HEK293 (cell line): ENCODE results near the gene CSKMT.

Experiments used
- CTCF ChIA-PET: fragments of 350-600 bp; formaldehyde crosslinking; extraction: SDS; loops from one replicate; lab custom pipeline; 2021; ENCODE audit warnings: antibody characterized with exemption; lab: Yijun Ruan, JAX
- POLR2A ChIA-PET: fragments of 300-600 bp; formaldehyde crosslinking; extraction: SDS; loops from one replicate; lab custom pipeline; 2020; ENCODE audit warnings: antibody characterized with exemption, inconsistent platforms; lab: Yijun Ruan, JAX
- H3K27ac ChIP-seq: fragments of 200-500 bp; sonication (Bioruptor generic); 2 replicates; pipeline ENCODE4 v1.5.1; 2014; ENCODE audit warnings: low read depth, low read length, control low read depth, inconsistent platforms; ENCODE audit errors: extremely low read depth
- H3K36me3 ChIP-seq, 2 experiments: fragments of 200-500 bp in 1 of 2; sonication (Bioruptor generic) in 1 of 2; 1 replicate in 1 of 2; 2 replicates in 1 of 2; pipeline ENCODE4 v1.5.1; 2014 to 2017; ENCODE audit warnings: inconsistent platforms in 2 of 2, low read length in 2 of 2; ENCODE audit not compliant: control insufficient read depth in 2 of 2, insufficient read depth in 1 of 2
- H3K4me1 ChIP-seq: fragments of 200-500 bp; sonication (Bioruptor generic); 2 replicates; pipeline ENCODE4 v1.5.1; 2014; ENCODE audit warnings: mild to moderate bottlenecking, low read length, inconsistent platforms; ENCODE audit not compliant: control insufficient read depth, insufficient read depth
- H3K4me3 ChIP-seq: 2 replicates; pipeline ENCODE4 v1.5.1; 2011; ENCODE audit warnings: low read depth, mild to moderate bottlenecking, control low read depth, low read length, moderate library complexity
- H3K9me3 ChIP-seq: fragments of 200-500 bp; sonication (Bioruptor generic); 2 replicates; pipeline ENCODE4 v1.5.1; 2014; ENCODE audit warnings: low read depth, low read length, inconsistent platforms; ENCODE audit not compliant: control insufficient read depth, insufficient read depth
- MYNN ChIP-seq: fragments of 450-650 bp; formaldehyde crosslinking; IDR thresholded peaks from 2 replicates; pipeline ENCODE4 v1.5.1; 2016; ENCODE audit warnings: missing biosample characterization, missing genetic modification characterization, borderline replicate concordance
- RBAK ChIP-seq: fragments of 450-650 bp; formaldehyde crosslinking; IDR thresholded peaks from 2 replicates; pipeline ENCODE4 v1.5.1; 2016; ENCODE audit warnings: missing biosample characterization, missing genetic modification characterization
- TRIM28 ChIP-seq: IDR thresholded peaks from 2 replicates; pipeline ENCODE4 v1.6.1; 2011; ENCODE audit warnings: low read length, control low read depth, borderline replicate concordance
- YY2 ChIP-seq: fragments of 450-650 bp; formaldehyde crosslinking; IDR thresholded peaks from 2 replicates; pipeline ENCODE4 v1.5.1; 2016; ENCODE audit warnings: missing biosample characterization, missing genetic modification characterization
- ZBTB20 ChIP-seq: fragments of 450-650 bp; formaldehyde crosslinking; IDR thresholded peaks from 2 replicates; pipeline ENCODE4 v1.5.1; 2016; ENCODE audit warnings: missing biosample characterization, missing genetic modification characterization
- ZFP69B ChIP-seq: fragments of 450-650 bp; formaldehyde crosslinking; IDR thresholded peaks from 2 replicates; pipeline ENCODE4 v1.5.1; 2016; ENCODE audit warnings: missing biosample characterization, missing genetic modification characterization
- ZNF138 ChIP-seq: fragments of 450-650 bp; formaldehyde crosslinking; IDR thresholded peaks from 2 replicates; pipeline ENCODE4 v1.5.1; 2016; ENCODE audit warnings: missing biosample characterization, missing genetic modification characterization, borderline replicate concordance
- ZNF146 ChIP-seq: fragments of 450-650 bp; formaldehyde crosslinking; IDR thresholded peaks from 2 replicates; pipeline ENCODE4 v1.5.1; 2016; ENCODE audit warnings: missing biosample characterization, missing genetic modification characterization
- ZNF175 ChIP-seq: fragments of 450-650 bp; formaldehyde crosslinking; IDR thresholded peaks from 2 replicates; pipeline ENCODE4 v1.5.1; 2016; ENCODE audit warnings: missing biosample characterization, missing genetic modification characterization
- ZNF223 ChIP-seq: fragments of 450-650 bp; formaldehyde crosslinking; IDR thresholded peaks from 2 replicates; pipeline ENCODE4 v1.5.1; 2016; ENCODE audit warnings: missing biosample characterization, missing genetic modification characterization
- ZNF324 ChIP-seq: fragments of 450-650 bp; formaldehyde crosslinking; IDR thresholded peaks from 2 replicates; pipeline ENCODE4 v1.5.1; 2016; ENCODE audit warnings: missing biosample characterization, missing genetic modification characterization
- ZNF37A ChIP-seq: fragments of 450-650 bp; IDR thresholded peaks from 2 replicates; pipeline ENCODE4 v1.5.1; 2018; ENCODE audit warnings: missing biosample characterization, missing genetic modification characterization
- ZNF404 ChIP-seq: fragments of 450-650 bp; formaldehyde crosslinking; IDR thresholded peaks from 2 replicates; pipeline ENCODE4 v1.5.1; 2017; ENCODE audit warnings: missing biosample characterization, missing genetic modification characterization
- ZNF473 ChIP-seq: fragments of 450-650 bp; formaldehyde crosslinking; IDR thresholded peaks from 2 replicates; pipeline ENCODE4 v1.5.1; 2017; ENCODE audit warnings: missing biosample characterization, missing genetic modification characterization
- ZNF529 ChIP-seq: fragments of 450-650 bp; formaldehyde crosslinking; IDR thresholded peaks from 2 replicates; pipeline ENCODE4 v1.5.1; 2017; ENCODE audit warnings: missing genetic modification characterization, missing biosample characterization; ENCODE audit not compliant: insufficient replicate concordance
- ZNF555 ChIP-seq: fragments of 450-650 bp; formaldehyde crosslinking; conservative IDR thresholded peaks from 2 replicates; pipeline ENCODE4 v1.5.1; 2017; ENCODE audit warnings: missing biosample characterization, mild to moderate bottlenecking, missing genetic modification characterization, inconsistent platforms
- ZNF558 ChIP-seq: fragments of 450-650 bp; formaldehyde crosslinking; IDR thresholded peaks from 2 replicates; pipeline ENCODE4 v1.5.1; 2016; ENCODE audit warnings: missing biosample characterization, missing genetic modification characterization
- ZNF571 ChIP-seq: fragments of 450-650 bp; formaldehyde crosslinking; IDR thresholded peaks from 2 replicates; pipeline ENCODE4 v1.5.0; 2017; ENCODE audit warnings: missing biosample characterization, missing genetic modification characterization
- ZNF600 ChIP-seq: fragments of 450-650 bp; formaldehyde crosslinking; IDR thresholded peaks from 2 replicates; pipeline ENCODE4 v1.5.1; 2016; ENCODE audit warnings: missing biosample characterization, missing genetic modification characterization
- ZNF624 ChIP-seq: fragments of 450-650 bp; formaldehyde crosslinking; IDR thresholded peaks from 2 replicates; pipeline ENCODE4 v1.5.1; 2017; ENCODE audit warnings: missing biosample characterization, missing genetic modification characterization
- ZNF660 ChIP-seq: fragments of 450-650 bp; IDR thresholded peaks from 2 replicates; pipeline ENCODE4 v1.5.1; 2018; ENCODE audit warnings: missing biosample characterization, mild to moderate bottlenecking, missing genetic modification characterization
- ZNF747 ChIP-seq: fragments of 450-650 bp; formaldehyde crosslinking; IDR thresholded peaks from 2 replicates; pipeline ENCODE4 v1.5.1; 2016; ENCODE audit warnings: missing biosample characterization, missing genetic modification characterization
- ZNF830 ChIP-seq: fragments of 450-650 bp; IDR thresholded peaks from 2 replicates; pipeline ENCODE4 v1.5.0; 2018; ENCODE audit warnings: missing biosample characterization, missing genetic modification characterization, low read depth, mild to moderate bottlenecking, moderate library complexity
- ZNF843 ChIP-seq: fragments of 450-650 bp; formaldehyde crosslinking; IDR thresholded peaks from 2 replicates; pipeline ENCODE4 v1.5.1; 2016; ENCODE audit warnings: missing biosample characterization, missing genetic modification characterization
- TF ChIP-seq, protein P1 (sequence below): fragments of 450-650 bp; IDR thresholded peaks from 2 replicates; pipeline ENCODE4 v1.5.1; 2018; ENCODE audit warnings: missing biosample characterization, missing genetic modification characterization
- TF ChIP-seq, protein P2 (sequence below): fragments of 450-650 bp; formaldehyde crosslinking; IDR thresholded peaks from 2 replicates; pipeline ENCODE4 v1.5.1; 2016; ENCODE audit warnings: missing biosample characterization, missing genetic modification characterization
- TF ChIP-seq, protein P3 (sequence below): fragments of 450-650 bp; formaldehyde crosslinking; IDR thresholded peaks from 2 replicates; pipeline ENCODE4 v1.5.1; 2016; ENCODE audit warnings: missing biosample characterization, missing genetic modification characterization

The CSKMT gene

DNA sequence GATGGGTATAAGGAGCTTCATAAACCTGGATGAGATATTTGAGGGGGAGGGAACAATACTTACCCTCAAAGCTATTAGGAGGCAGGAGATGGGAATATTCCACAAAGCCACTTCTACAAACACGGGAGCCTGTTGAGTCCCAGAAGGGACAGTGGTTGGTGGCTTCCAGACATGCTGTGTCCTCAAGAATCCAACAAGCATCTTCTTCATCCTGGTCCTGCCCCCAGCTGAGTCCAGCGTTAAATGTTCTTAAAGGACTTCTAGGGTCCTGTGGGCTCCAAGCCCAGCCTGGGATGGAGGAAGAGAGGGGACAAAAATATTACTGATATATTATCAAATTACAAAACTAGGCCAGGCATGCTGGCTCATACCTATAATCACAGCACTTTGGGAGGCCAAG is 2.3 kb downstream of the CSKMT start:
- no peaks in the 10 kb centered on the region for H3K4me1 ChIP-seq
- CTCF ChIA-PET, result interaction anchor here (1.2 kb wide), 1 partner anchor 14 kb away, joined by 5 read pairs; no protein-coding TSS in a partner anchor

DNA sequence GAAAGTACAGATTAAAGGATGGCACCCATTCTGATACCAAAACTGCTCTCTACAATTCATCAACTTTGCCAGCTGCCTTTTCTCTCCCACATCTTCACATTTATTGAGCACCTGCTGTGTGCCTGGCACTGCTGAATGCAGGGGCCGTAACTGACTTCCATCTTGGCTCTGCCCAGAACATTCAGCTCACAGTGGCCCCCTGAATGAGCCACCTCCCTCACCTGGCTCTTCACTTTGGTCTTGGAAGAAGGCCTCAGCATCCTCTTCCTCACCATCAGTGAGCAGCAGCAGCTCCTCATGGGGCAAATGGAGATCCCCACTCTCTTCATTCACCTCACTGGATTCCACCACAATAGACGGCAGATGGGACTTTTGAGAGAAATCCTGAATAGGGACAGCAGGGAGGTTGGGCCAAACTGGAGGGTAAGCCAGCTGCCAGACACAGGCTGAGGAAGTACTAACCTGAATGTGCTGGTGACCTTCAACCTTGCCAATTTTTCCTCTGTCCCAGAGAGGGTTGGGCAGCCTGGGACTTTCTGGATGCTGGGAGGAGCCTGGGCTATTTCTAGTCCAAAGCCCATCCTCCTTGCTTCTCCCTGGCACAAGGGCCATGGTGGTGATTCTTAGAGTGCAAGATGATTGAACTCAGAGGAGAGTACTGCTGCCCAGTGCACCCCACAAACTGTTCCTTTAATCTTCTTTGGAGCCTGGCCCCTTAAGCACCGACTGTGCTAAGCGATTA is 4.5 kb downstream of the CSKMT start:
- TF ChIP-seq, protein P1, sequence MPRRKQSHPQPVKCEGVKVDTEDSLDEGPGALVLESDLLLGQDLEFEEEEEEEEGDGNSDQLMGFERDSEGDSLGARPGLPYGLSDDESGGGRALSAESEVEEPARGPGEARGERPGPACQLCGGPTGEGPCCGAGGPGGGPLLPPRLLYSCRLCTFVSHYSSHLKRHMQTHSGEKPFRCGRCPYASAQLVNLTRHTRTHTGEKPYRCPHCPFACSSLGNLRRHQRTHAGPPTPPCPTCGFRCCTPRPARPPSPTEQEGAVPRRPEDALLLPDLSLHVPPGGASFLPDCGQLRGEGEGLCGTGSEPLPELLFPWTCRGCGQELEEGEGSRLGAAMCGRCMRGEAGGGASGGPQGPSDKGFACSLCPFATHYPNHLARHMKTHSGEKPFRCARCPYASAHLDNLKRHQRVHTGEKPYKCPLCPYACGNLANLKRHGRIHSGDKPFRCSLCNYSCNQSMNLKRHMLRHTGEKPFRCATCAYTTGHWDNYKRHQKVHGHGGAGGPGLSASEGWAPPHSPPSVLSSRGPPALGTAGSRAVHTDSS (tag by site-specific recombination), result peak; percentile 60
- no peak for TF ChIP-seq ZNF660 (tag by site-specific recombination)
- Histone ChIP-seq H3K36me3 (peaks cover 3 to 45% of the 10 kb centered on the region in 2 experiments; a peak in 2 of 3 replicates), H3K27ac (no peak overlapping the region), H3K4me3 (no peak overlapping the region), H3K9me3 (no peaks in the 10 kb centered on the region), H3K4me1 (no peaks in the 10 kb centered on the region)
- ChIA-PET POLR2A (interaction anchor here (0.5 to 4.6 kb wide), 6 partner anchors 23 to 1067 kb away, joined by 3 to 59 read pairs (median 4); partner anchors contain the start of genes GANAB and STX5), CTCF (interaction anchor here (0.8 to 1.1 kb wide), 2 partner anchors 11 to 25 kb away, joined by 4 read pairs; no protein-coding TSS in a partner anchor)

More for the DNA sequence above, 2.3 kb downstream of the CSKMT start:
- no peak for TF ChIP-seq ZNF404 (tag by site-specific recombination)
- no peak for TF ChIP-seq YY2 (tag by site-specific recombination)
- no peak for TF ChIP-seq ZNF747
- TF ChIP-seq ZNF175 (tag by site-specific recombination), result no peak
- no peak for TF ChIP-seq RBAK (tag by site-specific recombination)
- TF ChIP-seq ZNF555, result no peak
- TF ChIP-seq, protein P2, sequence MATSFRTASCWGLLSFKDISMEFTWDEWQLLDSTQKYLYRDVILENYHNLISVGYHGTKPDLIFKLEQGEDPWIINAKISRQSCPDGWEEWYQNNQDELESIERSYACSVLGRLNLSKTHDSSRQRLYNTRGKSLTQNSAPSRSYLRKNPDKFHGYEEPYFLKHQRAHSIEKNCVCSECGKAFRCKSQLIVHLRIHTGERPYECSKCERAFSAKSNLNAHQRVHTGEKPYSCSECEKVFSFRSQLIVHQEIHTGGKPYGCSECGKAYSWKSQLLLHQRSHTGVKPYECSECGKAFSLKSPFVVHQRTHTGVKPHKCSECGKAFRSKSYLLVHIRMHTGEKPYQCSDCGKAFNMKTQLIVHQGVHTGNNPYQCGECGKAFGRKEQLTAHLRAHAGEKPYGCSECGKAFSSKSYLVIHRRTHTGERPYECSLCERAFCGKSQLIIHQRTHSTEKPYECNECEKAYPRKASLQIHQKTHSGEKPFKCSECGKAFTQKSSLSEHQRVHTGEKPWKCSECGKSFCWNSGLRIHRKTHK (tag by site-specific recombination), result no peak
- TF ChIP-seq TRIM28, result no peak
- TF ChIP-seq ZNF830 (tag by site-specific recombination), result no peak
- no peak for TF ChIP-seq ZNF324 (tag by site-specific recombination)
- no peak for TF ChIP-seq ZNF37A (tag by site-specific recombination)
- H3K36me3 ChIP-seq, result peaks cover 0 to 38% of the 10 kb centered on the region in 2 experiments; a peak in 2 of 3 replicates
- H3K27ac ChIP-seq, result no peak overlapping the region
- no peaks in the 10 kb centered on the region for H3K9me3 ChIP-seq
- POLR2A ChIA-PET, result interaction anchor here (0.5 to 2.0 kb wide), 13 partner anchors 8 to 112 kb away, joined by 3 to 8 read pairs (median 5); partner anchors contain the start of genes B3GAT3, EEF1G, GANAB and INTS5
- H3K4me3 ChIP-seq, result no peak overlapping the region

DNA sequence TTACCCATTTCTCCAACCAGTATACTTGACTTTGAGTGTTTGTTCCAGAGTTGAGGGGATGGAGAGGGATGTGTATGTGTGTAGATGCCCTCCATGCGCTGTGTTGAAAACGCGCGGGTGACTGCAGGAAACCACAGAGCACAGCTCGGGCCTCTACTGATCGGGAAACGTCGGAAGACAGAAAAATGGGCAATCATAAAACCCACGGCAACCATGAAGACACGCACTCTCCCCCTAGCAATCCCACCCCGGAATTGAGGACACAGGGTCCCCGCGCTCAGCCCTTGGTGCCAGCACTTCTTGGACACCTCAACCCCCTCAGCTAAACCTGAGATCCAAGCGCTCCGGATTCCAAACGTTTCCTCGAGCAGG is 6.1 kb downstream of the CSKMT start:
- Histone ChIP-seq H3K4me1 (no peaks in the 10 kb centered on the region), H3K4me3 (peak overlapping the region; percentile 84), H3K27ac (peak overlapping the region; percentile 65), H3K36me3 (peaks cover 3 to 46% of the 10 kb centered on the region in 2 experiments; a peak in 2 of 3 replicates), H3K9me3 (no peaks in the 10 kb centered on the region)
- CTCF ChIA-PET, result interaction anchor here (1.2 to 2.4 kb wide), 3 partner anchors 10 to 60 kb away, joined by 3 to 8 read pairs (median 6); no protein-coding TSS in a partner anchor
- POLR2A ChIA-PET, result interaction anchor here (0.6 to 7.2 kb wide), 35 partner anchors 8 to 216 kb away, joined by 3 to 72 read pairs (median 10); partner anchors contain the start of genes AHNAK, B3GAT3, BSCL2 and C11orf98
- TF ChIP-seq ZNF138 (tag by site-specific recombination) (no peak), MYNN (tag by site-specific recombination) (no peak), ZFP69B (tag by site-specific recombination) (peak; percentile 14; the same call in 1 of the 2 replicates), ZNF624 (no peak), ZNF223 (no peak), ZNF843 (0 out of 2 replicates have a peak, but pooled peaks have one; percentile 44), ZNF473 (tag by site-specific recombination) (no peak), ZNF146 (tag by site-specific recombination) (no peak), ZNF558 (tag by site-specific recombination) (0 out of 2 replicates have a peak, but pooled peaks have one; percentile 49), ZNF571 (tag by site-specific recombination) (no peak), ZBTB20 (peak; percentile 97), ZNF529 (tag by site-specific recombination) (no peak), ZNF600 (peak; percentile 72)
- TF ChIP-seq, protein P3, sequence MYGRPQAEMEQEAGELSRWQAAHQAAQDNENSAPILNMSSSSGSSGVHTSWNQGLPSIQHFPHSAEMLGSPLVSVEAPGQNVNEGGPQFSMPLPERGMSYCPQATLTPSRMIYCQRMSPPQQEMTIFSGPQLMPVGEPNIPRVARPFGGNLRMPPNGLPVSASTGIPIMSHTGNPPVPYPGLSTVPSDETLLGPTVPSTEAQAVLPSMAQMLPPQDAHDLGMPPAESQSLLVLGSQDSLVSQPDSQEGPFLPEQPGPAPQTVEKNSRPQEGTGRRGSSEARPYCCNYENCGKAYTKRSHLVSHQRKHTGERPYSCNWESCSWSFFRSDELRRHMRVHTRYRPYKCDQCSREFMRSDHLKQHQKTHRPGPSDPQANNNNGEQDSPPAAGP, result no peak
